Measurements from ENCODE around the gene SCUBE2.

The SCUBE2 gene

DNA sequence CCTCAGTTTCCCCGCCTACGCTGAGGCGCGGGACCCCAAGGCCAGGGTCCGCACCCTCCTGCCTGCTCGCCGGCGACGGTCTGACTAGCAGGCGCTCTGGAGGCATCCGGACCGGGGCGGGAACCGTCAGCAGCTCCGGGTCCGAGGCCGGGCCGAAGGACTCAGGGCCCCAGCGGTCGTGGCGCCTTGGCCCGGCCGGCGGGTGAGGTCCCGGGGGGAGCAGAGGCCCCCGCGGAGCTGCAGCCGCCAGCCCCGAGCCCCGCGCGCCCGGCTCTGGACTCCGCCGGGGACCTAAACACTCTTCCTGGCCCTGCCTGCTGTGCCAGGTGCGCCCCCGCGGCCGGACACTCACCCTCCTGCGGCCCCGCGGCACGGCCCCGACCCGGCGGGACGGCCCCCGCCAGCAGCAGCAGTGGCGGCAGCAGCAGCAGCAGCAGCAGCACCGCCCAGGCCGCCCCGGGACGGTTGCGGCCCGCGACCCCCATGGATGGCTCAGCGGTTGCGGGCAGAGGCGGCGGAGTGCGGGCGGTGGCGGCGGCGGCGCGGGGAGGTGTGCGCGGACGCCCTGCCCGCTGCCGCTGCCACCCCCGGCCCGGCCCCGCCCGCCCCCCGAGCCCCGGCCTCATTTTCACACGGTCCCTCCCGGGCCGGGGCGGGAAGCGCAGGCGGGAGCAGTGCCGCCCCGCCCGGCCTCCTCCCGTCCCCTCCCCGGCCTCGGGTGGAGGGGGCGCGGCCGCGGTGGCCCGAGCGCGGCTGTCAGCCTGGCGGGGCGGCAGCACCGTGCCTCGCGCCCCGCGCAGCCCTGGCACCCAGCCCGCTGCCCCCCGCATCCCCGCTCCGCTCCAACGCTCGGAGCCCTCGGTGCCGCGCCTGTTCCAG is at the start of gene SCUBE2:
SCUBE2 (minus strand) TSS at position 556 of the 879 bp plus-strand sequence; CDS start at position 485, 71 bp downstream.
- DNase-seq (ENCODE audit: low read depth), result no peak

DNA sequence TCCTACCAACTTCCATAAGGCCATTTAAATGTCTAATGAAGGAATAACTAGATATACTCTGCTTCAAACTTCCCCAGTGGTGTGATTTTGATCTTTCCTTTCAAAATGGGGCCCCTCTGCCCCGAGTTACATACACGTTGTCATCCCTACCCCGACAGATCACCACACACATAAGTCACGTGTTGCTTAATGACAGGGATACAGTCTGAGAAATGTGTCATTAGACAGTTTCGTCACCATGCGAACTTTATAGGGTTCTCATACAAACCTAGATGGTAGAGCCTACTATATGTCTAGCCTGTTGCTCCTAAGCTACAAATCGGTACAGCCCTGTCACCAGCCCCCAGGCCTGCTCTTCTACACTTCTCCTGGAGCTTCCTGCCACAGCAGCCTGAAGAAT is 49.8 kb upstream of the SCUBE2 start:
- no peak for DNase-seq (ENCODE audit: low read depth)

DNA sequence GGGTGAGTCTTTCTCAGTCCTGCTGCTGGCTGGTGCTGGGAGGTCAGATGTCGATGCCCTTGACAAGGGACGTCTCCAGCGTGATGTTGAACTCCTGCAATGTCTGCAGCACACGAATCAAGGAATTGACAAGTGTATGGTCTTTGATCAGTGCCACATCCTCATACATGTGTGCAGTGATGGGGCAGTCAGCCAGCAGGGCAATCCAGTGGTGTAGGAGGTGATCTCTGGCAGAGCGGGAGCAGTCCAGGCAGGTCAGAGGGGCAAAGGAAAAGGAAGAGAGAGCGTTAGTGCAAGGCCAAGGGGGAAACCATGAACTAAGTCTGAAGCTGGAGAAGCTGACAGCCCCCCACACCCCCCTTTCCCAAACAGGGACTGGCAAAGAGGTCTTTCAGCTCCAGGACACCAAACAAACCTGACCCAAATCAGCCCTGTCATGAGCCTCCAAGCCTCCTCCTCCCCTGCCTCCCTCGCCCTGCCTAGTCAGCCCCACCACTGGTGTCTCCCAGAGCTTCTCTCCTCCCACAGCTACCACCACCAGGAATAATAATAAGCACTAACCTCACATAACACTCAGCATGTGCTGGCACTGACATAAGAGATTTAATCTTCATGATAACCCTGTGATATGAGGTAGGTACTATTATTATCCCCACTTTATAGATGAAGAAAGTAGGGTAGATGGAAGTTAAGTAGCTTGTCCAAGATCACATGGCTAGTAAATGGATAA is 48.4 kb upstream of the SCUBE2 start:
- DNase-seq (ENCODE audit: low read depth), result peak; percentile 27

DNA sequence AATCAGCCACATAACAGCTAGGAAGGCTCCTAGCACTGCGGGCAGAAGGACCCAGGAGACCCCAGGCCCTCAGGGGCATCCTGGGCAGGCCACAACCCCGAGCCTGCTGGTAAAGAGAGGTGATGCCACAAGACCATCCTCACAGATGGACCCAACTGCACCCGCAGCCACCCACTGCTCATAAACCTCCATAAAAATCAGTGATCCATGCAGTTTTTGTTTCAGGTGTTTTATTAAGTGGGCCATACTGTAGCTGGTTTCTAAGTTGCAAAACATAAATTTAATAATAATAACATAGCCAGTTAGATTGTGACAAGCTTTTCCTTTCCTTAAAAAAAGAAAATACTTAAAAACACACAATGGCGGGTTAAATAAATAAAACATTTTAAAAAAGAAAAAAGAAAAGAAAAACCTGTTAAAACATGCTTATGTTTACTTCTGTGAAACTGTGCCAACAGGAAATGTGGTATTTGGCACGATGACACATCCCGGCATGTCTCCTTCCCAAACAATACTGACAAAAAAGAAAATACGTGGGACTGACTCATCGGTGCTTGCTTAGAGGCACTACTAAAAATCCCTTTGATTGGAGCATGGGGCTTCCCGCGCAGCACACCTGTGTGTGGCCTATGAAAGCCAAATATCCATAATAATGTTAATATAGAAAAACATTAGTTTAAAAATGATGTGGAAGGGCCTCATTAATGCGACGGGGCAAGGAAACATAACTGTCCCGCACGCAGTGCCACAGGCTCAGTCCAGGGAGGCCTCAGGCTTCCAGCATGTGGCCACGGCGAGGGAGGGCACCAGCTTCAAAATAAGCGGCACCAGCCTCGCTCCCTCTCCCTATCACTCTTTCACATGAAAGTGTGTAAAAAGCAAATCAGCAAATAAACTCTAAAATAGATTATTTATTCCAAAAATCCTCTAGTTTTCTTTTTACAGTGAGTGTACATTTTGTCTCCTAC is 47.5 kb upstream of the SCUBE2 start:
- DNase-seq (ENCODE audit: low read depth), result peak; percentile 80

DNA sequence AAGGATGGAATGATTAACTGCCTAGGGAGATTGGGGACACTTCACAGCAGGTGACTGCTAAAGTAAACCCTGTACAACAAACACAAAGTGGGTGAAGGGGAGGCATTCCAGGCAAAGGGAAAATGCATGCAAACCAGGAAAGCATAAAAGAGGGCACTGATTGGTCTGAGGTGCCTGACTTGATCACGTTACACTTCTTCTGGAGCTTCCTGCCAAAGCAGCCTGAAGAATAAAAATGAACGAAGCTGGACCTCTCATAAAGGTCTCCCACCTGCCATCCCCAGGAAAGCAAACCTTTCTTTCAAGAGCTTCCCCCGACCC is 46.7 kb upstream of the SCUBE2 start:
- no peak for DNase-seq (ENCODE audit: low read depth)

DNA sequence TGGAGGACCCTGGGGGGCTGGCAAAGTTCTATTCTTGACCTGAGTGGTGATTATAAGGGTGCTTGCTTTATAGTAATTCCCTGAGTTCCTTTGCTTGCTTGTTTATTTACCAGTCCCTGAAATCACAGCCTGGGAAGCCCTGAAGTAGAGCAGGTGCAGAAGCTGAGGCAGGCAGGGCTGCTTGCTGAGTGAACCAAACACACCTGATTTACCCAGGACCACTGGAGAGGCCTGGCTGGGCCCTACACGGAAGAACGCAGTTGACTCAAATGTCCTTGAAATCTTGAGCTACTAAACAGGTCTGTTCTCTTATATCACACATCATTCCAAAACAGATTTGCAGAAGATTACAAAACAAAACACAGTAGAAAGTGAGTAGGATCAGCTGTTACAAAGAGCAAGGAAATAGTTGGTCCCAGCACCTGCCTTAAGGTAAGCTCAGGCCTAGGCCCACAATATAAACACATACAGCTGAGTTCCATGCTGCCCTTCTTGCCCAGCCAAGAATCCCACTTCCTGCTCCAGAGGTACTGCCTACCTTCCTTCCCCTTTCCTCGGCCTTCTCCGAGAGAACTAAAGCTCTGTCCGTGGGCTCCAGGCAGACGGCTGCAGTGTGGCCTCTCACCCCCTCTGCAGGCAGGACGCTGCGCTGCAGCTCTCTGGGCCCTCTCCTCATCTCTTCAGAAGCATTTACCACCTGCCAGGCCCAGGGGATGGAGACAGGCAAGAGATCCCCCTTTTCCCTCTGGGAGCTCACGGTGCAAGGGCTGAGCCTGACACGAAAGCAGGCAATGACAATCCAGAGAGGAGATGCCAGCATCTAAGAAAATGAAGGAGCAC is 46.1 kb upstream of the SCUBE2 start:
- peak; percentile 62 for DNase-seq (ENCODE audit: low read depth)

DNA sequence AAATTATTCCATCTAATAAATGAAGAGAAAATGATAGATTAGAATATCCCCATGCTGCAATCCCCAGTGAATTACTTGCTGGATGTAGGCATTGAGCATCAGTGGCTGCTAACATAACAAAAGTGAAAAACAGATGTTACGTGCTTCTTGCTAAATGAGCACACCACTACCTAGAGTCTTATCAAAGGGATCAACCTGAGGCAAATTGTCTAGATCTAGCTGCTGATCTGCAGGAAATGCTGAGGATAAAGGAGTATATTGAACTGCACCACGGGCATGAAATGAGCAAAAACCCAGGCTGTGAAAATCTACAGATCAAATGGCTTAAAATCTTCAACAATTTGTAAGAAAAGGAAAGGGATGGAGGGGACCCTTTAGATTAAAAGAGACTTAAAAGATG is 45.3 kb upstream of the SCUBE2 start:
- DNase-seq (ENCODE audit: low read depth), result no peak

DNA sequence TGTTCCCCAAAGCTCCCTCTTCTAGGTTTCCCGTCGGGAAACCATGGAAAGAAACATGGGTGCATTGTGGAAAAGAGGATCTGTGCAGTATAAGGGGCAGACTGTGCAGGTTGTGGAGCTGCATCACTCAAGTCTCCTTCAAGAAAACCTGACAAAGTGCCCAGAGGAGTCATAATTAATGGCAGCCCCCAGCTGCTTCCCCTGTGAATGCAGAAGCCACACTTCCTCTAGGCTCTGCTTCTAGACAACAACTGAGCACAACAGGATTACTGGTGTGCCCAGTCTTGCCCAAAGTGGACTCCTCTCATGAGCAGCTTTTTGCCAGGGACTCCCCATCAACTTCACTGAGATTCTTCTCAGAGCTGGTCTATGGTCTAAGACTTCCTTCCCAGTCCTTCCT is 42.6 kb upstream of the SCUBE2 start:
- DNase-seq (ENCODE audit: low read depth), result no peak

DNA sequence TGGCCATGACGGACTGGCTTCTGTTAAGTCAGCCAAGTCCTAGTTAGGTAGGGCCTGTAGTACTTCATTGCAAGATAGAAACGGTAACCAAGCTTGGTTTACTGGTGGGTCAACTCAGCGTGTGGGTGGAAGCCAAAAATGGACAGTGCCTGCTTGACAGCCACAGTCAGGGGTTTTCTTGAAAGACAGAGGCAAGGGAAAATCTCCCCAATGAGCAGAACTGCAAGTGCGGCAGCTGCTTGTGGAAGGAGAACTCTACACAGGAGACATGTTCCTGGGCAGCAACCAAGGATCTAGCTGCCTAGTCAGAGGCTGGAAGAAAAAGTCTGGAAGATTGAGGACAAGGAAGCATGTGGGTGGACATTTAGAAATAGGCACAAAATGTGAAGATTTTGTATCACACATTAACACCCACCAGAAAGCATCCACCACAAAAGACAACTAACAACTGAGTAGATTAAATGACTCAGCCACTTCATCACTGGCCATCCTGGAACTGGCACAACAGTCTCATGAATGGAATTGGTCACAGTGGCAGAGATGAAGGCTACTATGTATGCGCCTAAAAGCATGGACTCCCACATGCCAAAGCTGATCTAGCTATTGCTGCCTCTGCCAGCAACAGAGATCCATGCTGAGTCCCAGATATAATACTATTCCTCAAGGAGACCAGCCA is 40.9 kb upstream of the SCUBE2 start:
- DNase-seq (ENCODE audit: low read depth), result no peak

DNA sequence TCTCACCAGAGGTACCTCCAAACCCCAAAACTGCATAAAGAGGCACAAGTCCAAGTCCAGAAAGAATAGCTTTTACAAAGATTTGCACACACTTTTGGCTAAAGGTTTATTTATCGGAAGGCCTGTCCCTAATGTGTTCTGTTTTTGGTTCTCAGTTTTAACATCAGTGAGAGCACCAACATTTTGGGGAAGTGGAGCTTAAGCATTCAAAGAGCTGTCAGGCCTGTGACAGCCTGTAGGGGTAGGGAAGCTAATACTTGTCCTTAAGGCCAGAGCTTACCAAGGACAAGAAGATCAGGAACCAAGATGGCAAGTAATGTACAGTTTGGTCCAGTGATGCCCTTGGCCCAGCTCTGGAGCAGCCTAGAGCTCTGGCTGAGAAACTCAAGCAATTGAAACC is 38.9 kb upstream of the SCUBE2 start:
- DNase-seq (ENCODE audit: low read depth), result no peak

DNA sequence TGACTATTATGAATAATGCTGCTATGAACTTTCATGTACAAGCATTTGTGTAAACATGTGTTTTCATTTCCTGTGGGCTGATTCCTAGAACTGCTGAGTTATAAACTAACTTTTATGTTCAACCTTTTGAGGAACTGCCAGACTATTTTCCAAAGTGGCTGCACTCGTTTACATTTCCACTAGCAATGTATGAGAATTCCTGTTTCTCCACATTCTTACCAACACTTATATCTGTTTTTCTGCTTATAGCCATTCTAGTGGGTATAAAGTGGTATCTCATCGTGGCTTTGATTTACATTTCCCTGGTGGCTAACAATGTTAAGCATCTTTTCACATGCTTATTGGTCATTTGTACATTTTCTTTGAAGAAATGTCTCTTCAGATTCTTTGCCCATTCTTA is 35.2 kb upstream of the SCUBE2 start:
- no peak for DNase-seq (ENCODE audit: low read depth)

DNA sequence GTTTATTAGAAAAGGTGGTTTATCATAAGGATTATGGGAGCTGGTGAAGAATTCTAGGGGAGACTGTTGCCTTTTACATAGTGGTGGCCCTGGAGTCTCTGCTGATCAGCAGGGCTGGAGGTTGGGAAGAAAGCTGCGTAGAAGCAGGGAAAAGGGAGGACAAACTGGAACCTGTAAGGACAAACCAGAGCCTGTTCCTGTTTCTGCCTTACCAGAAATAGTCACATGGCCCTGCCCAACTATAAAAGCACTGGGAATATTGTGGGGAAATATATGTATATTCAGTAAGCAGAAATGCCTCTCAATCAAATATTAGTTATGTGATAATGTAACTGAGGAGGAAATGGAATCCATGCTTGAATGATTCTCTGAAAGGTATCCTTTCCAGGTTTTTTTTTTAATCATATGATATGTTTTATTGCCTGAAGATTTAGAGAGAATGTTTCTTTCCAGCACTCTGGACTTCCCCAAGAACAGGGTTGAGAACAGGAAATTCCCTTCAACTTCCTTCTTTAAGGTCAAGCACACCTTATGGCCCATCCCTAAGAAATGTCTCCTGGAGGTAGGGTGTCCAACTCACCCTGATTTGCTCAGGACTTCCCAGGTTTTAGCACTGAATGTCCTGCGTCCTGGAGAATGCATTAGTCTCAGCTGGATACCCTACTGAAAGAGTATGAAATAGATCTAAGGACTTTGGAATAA is 33.9 kb upstream of the SCUBE2 start:
- no peak for DNase-seq (ENCODE audit: low read depth)

DNA sequence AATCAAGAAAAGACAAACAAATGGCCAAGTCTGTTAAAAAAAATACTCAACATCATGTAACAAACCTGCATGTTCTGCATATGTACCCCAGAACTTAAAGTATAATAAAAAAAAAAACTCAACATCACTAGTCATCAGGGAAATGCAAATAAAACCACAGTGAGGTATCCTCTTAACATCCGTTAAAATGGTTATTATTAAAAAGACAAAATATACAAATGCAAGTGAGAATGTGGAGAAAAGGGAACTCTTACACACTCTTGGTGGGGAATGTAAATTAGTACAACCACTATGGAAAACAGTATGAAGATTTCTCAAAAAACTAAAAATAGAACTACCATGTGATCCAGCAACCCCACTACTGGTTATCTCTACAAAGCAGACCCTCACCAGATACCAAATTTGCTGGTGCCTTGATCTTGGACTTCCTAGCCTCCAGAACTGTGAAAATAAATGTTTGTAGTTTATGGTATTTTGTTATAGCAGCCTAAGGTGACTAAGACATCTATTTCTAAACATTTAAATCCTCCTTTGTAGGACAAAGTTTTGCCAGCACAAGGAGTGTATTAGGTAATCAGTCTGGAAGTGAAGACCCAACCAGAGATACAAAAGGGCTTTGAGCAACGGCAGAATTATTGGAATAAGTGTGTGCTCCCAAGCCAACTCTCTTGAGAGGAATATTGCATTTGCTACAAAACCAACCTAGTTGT is 32.4 kb upstream of the SCUBE2 start:
- no peak for DNase-seq (ENCODE audit: low read depth)

DNA sequence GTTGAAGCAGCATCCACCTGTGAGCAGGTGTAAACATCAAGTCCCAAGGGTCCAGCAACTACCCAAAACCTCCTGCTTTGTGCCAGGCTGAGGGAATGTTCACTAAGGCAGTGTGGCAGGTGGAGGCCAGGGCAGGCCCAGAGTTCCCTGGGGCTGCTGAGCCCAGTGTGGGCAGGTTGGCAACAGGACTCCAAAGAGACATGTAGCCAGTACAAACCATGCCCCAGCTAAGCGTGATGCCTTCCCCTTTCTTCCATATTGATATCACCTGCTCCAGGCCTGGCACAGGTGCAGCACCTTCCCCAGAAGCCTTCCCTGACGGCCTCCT is 30.0 kb upstream of the SCUBE2 start:
- no peak for DNase-seq (ENCODE audit: low read depth)

DNA sequence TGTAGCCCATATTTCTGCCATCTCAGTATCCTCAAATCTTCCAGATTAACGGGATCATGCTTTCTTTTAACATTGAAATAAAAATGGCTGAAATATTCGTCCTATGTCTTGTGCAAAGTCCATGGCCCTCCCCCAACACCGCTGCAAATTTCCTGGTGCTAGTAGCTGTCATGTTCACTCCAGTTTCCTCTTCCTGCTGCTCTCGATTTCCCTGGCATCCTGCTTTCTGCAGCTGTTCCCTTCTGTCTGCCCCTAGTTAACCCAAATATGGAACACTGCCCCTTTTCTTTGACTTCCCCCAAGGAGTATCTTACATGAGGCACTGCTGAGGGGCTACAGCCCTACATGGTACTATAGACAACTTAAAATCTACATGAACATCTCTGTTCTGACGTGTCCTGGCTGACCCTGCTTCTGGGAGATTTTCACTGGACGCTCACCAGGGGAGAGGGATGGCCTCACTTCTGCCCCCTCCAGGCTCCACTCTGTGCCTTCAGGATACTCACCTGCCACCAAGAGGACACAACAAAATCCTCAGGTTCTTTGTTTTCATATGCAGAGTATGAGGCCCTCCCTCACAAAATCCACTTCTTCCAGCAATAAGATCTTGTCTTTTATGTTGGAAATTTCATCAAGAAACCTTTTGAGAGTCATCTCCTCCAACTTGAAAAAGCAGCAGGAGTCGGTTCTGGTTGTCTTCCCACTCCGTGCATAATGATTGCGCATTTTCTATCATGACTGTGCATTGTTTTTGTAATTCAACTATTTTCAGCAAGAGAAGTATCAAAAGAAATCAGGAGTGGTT is 29.5 kb upstream of the SCUBE2 start:
- no peak for DNase-seq (ENCODE audit: low read depth)

DNA sequence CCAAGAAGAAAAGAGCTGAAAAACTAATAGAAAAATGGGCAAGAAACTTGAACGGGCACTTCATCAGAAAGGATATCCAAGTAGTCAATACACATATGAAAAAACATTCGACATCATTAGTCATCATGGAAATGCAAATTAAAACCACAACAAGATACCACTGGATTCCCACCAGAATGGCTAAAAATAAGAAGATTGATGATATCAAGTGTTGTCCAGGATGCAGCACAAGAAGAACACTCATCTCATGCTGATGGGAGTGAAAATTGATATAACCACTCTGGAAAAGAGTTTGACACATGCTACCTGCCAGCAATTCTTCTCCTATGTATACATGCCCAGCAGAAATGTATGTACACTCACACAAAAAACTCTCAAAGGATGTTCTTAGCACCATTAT is 26.9 kb upstream of the SCUBE2 start:
- DNase-seq (ENCODE audit: low read depth), result peak; percentile 15

DNA sequence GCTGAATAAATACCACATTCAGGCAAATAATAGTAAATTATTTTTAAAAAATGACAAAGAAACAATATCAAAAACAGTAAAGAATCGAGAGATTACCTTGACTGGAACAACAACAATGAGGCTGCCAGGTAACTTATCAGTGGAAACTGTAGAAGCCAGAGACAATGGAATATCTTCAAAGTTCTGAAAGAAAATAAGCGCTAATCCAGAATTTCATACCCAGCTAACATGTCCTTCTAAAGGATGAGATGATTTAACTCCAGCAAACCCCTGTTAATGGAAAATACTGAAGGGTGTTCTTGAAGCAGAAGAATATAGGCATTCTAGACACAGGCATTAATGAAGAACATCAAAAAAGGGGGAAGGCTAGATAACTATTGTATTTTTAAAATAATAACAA is 20.7 kb upstream of the SCUBE2 start:
- no peak for DNase-seq (ENCODE audit: low read depth)

DNA sequence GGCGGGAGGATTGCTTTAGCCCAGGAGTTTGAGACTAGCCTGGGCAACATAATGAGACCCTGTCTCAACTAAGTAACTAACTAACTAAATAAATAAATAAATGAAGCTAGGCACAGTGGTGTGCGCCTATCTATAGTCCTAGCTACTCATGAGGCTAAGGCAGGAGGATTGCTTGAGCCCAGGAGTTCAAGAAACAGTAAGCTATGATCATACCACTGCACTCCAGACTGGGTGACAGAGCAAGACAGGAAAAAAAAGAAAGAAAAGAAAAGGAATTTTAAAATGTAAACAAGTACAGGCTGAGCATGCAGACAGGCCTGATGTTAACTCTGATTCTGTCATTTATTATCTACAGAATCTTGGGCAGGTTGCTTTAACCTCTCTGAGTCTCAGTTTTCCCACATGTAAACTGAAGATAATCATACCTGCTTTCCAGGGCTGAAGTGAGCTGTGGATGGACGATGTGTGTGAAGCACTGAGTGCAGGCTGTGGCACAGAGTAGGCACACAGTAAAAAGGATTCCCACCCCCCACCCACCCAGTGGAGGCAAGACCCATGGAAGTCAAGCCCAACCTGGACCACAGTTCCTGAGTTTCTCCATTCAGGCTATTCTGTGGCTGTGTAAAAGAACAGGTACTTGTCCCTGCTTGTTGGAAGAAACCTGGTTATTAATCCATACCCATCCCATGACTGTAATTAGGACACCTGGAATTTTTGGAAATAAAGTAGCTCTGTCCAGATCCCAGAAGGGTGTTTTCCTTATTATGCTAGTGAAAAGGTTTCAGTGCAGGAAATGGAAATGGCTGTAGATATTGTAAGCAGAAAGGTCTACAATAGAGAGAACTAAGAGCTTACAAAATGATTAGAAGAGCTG is 18.7 kb upstream of the SCUBE2 start:
- DNase-seq (ENCODE audit: low read depth), result no peak

Measured in amniotic epithelial cell (primary cell).